GM13977 (cell line): ENCODE measurements around the gene MGLL.

ENCODE experiments used
- DNase-seq: peaks from one replicate; pipeline ENCODE4 v3.0.0; 2012; ENCODE audit warnings: low spot score
- in situ Hi-C: fragments of 300-500 bp; cut with MboI; formaldehyde crosslinking; loops from one replicate; pipeline ENCODE4 v1.12.0; 2022; ENCODE audit warnings: low sequenced_read_pairs, low pct_unique_long_range_greater_than_20kb, mixed read lengths, inconsistent platforms; ENCODE audit not compliant: unreplicated experiment
- TF ChIP-seq, protein P1 (sequence below): IDR thresholded peaks from 2 replicates; pipeline ENCODE4 v1.5.1; 2012; ENCODE audit warnings: mild to moderate bottlenecking, control low read depth; ENCODE audit not compliant: insufficient read depth; ENCODE audit errors: extremely low read depth, missing control alignments

The MGLL gene

DNA sequence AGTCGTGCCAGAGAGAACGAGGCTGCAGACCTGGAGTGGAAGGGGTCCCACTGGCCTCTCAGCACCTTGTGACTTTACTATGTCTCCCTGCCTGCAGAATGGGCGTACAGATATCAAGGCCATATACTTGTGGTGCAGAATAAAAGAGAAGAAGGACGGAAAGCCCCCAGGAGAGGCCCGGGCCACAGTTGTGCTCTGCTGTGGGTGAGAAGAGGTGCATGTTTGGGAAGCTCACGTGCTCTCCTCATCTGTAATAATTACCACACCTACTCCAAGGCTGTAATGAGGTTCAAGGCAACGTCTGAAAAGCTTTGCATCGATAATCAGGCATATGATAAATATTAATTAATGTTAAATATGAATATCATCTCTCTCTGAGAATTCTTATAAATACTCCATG, 58.0 kb downstream of the MGLL start:
- TF ChIP-seq, protein P1, sequence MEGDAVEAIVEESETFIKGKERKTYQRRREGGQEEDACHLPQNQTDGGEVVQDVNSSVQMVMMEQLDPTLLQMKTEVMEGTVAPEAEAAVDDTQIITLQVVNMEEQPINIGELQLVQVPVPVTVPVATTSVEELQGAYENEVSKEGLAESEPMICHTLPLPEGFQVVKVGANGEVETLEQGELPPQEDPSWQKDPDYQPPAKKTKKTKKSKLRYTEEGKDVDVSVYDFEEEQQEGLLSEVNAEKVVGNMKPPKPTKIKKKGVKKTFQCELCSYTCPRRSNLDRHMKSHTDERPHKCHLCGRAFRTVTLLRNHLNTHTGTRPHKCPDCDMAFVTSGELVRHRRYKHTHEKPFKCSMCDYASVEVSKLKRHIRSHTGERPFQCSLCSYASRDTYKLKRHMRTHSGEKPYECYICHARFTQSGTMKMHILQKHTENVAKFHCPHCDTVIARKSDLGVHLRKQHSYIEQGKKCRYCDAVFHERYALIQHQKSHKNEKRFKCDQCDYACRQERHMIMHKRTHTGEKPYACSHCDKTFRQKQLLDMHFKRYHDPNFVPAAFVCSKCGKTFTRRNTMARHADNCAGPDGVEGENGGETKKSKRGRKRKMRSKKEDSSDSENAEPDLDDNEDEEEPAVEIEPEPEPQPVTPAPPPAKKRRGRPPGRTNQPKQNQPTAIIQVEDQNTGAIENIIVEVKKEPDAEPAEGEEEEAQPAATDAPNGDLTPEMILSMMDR: no peak

GRCh38 chr3:127763816-127764215, 58.5 kb downstream of the MGLL start:
- TF ChIP-seq, protein P1: no peak
- in situ Hi-C loops: no loop called here

More for the DNA sequence above, 58.0 kb downstream of the MGLL start:
- DNase-seq: no peak
- in situ Hi-C loops: no loop called here

GRCh38 chr3:127763337-127763736, 59.0 kb downstream of the MGLL start:
- in situ Hi-C loops: no loop called here
- DNase-seq: no peak
- TF ChIP-seq, protein P1: no peak

More at GRCh38 chr3:127763816-127764215, 58.5 kb downstream of the MGLL start:
- DNase-seq: no peak

DNA sequence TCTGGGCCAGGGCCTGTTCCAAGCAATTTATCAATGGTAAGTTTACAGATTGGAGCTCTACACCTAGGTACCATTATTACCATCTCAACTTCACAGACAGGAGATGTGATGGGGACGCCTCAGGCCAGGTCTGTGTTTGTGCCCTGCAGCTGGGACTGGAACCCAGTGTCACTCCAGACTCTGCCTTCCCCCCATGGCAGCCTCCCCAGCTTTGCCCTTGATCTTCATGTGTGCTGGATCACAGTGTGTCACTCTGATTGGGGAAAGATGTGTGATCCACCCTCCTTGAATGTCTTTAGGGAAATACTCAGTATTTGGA, 59.6 kb downstream of the MGLL start:
- in situ Hi-C loops: no loop called here
- TF ChIP-seq, protein P1: no peak
- no peak for DNase-seq

DNA sequence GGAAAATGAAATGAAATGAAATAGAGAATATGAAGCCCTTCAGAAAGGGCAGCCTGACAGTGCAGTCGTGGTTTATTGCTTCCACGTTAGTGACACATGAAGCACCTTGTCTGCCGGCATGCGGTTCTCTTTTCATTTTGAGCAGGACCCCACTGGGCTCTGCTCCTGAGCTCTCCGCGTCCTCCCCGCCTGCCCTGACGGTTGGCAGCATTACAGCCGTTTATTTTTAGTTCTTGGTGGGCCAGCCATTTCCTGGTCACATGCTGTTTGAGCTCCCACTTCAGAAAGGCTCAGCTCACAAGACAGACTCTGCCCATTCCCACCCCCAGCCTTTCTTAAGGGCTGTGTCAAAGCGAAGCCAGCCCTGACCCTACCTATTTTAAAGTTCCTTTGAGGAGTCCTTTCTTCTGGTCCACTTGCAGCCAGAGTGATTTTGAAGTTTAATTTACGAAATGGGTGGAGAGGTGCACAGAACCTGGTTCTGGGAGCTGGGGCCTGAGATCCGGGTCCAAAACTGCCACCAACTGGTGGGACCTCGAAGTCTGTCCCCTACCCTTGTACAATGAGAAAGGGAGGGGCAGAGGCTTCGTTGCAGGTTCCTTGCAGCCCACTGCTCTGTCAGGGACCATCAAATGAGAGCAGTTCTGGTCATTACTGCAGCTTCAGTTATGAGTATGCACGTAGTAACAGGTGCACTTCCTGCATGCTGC, 60.1 kb downstream of the MGLL start:
- DNase-seq: peak; percentile 69
- in situ Hi-C loops: no loop called here
- TF ChIP-seq, protein P1: no peak

- in situ Hi-C loops: no loop called here
- TF ChIP-seq, protein P1: peak; percentile 5
- DNase-seq: no peak
Observed at GRCh38 chr3:127761441-127761801, 60.9 kb downstream of the MGLL start.
